Fibroblast of mammary gland (primary cell): ENCODE measurements around the gene DECR2.
"Not testable (repeated sequence)": the region's sequence is repeated elsewhere in the genome, so short reads cannot be mapped to it uniquely, and the experiment has no call there.

Experiments used
- DNase-seq: peaks from one replicate; pipeline ENCODE4 v3.0.0-alpha.2; 2010; ENCODE audit warnings: low read depth
- H3K4me3 ChIP-seq: 2 replicates; pipeline ENCODE4 v1.5.1; 2011; ENCODE audit warnings: low read depth, mild to moderate bottlenecking, low read length, moderate library complexity; ENCODE audit not compliant: control insufficient read depth
- TF ChIP-seq, protein P1 (sequence below): conservative IDR thresholded peaks from 2 replicates; pipeline ENCODE4 v1.5.1; 2011; ENCODE audit warnings: low read depth, low read length, inconsistent platforms; ENCODE audit not compliant: control insufficient read depth, insufficient read depth

DECR2 gene

DNA sequence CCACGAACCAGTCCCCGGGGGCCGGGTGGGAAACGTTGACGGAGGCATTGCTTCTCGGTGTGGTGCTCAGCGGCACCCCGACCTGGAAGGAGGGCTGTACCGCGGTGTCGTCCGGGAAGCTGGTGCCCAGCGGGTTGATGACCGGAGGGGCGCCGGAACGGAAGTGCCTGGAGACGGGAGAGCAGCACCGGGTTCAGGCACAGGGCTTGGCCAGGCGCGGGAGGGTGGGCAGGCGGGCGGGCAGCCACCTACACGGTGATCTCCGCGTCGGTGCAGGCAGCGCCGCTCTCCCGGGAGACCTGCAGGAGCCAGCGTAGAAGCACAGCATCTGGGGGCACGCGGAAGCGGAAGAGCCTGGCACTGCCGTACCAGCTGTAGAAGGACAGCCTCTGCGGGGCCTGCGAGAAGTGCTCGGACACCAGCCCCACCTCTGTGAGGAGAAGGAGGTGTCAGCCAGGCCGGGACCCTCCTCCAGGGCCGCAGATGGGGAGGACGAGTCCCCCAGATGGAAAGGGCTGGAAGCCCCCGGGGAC, 24.2 kb upstream of the DECR2 start:
- TF ChIP-seq, protein P1, sequence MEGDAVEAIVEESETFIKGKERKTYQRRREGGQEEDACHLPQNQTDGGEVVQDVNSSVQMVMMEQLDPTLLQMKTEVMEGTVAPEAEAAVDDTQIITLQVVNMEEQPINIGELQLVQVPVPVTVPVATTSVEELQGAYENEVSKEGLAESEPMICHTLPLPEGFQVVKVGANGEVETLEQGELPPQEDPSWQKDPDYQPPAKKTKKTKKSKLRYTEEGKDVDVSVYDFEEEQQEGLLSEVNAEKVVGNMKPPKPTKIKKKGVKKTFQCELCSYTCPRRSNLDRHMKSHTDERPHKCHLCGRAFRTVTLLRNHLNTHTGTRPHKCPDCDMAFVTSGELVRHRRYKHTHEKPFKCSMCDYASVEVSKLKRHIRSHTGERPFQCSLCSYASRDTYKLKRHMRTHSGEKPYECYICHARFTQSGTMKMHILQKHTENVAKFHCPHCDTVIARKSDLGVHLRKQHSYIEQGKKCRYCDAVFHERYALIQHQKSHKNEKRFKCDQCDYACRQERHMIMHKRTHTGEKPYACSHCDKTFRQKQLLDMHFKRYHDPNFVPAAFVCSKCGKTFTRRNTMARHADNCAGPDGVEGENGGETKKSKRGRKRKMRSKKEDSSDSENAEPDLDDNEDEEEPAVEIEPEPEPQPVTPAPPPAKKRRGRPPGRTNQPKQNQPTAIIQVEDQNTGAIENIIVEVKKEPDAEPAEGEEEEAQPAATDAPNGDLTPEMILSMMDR = no peak
- no peak for DNase-seq
- H3K4me3 ChIP-seq = no peak overlapping the region

DNA sequence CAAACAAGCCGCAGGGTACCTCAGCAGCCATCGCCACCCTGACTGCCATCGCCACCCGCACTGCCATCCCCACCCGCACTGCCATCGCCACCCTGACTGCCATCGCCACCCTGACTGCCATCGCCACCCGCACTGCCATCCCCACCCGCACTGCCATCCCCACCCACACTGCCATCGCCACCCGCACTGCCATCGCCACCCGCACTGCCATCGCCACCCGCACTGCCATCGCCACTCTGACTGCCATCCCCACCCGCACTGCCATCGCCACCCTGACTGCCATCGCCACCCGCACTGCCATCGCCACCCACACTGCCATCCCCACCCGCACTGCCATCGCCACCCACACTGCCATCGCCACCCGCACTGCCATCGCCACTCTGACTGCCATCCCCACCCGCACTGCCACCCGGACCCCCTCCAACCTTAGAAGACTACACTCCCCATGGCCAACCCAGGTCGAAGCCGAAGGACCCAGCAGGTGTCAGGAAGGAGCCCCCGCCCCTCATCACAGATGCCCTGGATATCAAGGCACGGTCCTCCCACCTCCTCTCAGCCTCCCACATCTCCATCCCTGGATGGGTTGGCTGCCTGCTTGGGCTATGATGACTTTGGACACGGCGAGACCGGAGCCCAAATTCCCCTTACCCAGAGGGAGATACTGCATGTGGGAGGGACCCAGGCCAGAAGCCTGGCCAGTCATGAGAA, 23.4 kb upstream of the DECR2 start:
- not testable (repeated sequence) for DNase-seq, H3K4me3 ChIP-seq

DNA sequence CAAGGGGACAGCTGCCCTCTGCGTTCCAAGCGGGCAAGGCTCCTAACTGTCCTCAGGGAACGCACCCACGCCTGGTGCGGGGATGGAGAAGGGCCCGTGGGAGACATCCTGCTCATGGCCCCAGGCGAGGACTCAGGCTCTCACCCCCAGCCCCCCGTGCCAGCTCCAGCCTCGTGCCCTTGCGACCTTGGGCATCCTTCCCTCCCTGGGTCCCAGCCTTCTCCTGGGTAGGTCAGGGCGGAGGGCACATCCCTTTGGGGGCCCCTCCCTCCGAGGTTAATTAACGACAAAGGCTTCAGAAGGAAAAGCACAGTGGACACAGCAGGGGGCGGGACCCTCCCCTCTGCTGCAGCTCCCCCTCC, 22.9 kb upstream of the DECR2 start:
- no peak overlapping the region for H3K4me3 ChIP-seq
- TF ChIP-seq, protein P1 = no peak
- no peak for DNase-seq

DNA sequence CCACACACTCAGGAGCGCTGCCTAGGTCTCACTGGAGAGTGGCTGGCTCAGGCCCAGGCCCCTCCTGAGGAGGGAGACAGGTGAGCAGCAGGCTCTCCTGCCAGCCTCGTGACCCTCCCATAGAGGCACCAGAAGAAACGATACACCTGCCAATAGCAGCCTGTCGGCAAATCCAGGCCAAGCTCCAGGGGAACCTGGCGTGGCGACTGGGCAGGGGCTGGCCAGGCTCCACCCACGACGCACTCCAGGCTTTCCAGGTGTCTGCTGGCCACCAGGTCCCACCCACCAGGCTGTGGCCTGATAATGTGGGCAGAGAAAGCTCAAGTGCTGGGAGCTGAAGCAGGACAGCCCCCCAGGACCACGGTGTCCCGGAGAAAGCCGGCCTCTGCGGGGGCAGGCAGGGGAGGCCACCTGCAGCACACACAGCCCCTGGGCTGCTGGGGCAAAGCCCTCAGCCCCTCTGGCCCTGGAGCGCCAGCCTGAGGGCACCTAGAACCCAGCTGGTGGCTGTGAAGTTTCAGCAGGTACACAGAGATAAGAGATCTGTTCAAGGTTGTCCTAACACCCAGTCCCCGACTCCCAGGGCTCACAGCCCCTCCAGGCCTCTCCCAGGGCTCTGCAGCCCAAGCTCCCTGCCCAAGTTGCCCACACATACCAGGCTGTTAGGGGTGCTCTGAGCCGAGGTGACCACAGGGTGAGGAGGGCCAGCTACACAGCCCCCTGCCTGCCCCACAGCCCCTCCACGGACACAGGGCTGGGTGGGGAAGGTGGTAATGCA, 22.3 kb upstream of the DECR2 start:
- H3K4me3 ChIP-seq = no peak overlapping the region

DNA sequence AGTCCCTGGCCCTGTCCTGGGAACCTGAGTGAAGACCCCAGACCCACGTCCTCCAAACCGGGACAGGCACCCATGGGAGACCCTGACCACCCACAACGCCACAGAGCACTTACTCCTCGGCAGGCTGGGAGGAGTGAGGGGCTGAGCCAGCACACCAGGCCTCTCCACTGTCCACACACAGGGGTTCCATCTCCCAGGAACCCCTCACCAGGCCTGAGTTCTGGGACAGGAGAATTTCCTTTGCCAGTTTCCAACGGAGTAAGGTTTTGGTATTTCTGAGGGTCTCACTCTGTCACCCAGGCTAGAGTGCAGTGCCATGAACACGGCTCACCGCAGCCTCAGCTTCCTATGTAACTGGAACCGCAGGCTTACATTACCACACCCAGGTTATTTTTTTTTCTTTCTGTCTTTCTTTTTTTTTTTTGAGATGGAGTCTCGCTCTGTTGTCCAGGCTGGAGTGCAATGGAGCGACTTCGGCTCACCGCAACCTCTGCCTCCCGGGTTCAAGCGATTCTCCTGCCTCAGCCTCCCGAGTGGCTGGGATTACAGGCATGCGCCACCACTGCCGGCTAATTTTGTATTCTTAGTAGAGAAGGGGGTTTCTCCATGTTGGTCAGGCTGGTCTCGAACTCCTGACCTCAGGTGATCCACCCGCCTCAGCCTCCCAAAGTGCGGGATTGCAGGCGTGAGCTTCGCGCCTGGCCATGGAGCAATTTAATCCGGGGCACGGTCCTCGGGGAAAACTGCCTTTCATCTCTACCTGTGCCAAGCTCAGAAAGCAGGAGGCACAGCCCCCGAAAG, 21.5 kb upstream of the DECR2 start:
- DNase-seq = no peak
- H3K4me3 ChIP-seq = no peak overlapping the region
- TF ChIP-seq, protein P1 = no peak

More for the DNA sequence above, 22.3 kb upstream of the DECR2 start:
- TF ChIP-seq, protein P1 = no peak
- DNase-seq = no peak

DNA sequence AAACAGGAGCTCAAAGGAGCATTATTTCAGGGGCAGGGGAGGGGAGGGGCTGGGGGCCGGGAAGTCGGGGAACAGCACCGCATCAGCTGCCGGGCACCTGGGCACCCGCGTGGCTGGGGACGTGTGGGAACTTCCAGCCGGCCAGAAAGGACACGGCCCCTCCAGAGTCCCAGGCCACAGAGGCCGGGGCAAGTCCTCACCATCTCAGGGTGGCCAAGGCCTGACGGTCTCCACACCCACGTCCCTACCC, 21.0 kb upstream of the DECR2 start:
- peak overlapping the region; percentile 65 for H3K4me3 ChIP-seq
- TF ChIP-seq, protein P1 = no peak
- DNase-seq = no peak
